ENCODE results near the gene CD2AP.

Gene CD2AP

DNA sequence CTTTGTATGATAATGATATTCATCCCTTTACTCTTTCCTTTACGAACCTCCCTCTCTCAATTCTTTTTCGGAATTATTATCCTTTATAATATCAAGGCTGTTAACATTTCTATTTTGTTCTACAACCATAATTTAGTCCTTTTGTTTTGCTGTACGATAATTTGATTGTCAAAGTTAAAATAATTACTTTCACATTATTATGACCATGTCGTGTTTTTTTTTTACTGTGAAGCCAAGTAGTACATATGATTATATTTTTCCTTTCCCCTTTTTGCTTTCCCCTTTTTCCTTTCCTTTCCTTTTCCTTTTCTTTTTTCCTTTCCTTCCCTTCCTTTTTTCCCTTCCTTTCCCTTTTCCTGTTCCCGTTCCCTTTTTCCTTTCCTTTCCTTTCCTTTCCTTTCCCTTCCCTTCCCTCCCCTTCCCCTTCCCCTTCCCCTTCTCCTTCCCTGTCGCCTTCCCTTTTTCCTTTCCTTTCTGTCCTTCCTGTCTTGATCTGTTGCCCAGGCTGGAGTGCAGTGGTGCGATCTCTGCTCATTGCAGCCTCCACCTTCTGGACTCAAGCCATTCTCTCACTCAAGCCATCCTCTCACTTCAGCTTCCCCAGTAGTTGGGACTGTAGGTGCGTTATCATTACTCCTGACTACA is 19.5 kb downstream of the CD2AP start:
- Histone ChIP-seq H3K27me3 (no peaks in the 10 kb centered on the region), H3K9me3 (peaks cover 43% of the 10 kb centered on the region), H3K36me3 (peaks cover 17% of the 10 kb centered on the region), H3K4me1 (no peaks in the 10 kb centered on the region), H3K4me3 (no peak overlapping the region), H3K27ac (no peak overlapping the region), H3K4me2 (no peak overlapping the region), H4K20me1 (peaks cover 51% of the 10 kb centered on the region), H3K9ac (no peak overlapping the region)
- no peak for TF ChIP-seq Cebpa-rat (IDR thresholded peaks at IDR 0.05)

DNA sequence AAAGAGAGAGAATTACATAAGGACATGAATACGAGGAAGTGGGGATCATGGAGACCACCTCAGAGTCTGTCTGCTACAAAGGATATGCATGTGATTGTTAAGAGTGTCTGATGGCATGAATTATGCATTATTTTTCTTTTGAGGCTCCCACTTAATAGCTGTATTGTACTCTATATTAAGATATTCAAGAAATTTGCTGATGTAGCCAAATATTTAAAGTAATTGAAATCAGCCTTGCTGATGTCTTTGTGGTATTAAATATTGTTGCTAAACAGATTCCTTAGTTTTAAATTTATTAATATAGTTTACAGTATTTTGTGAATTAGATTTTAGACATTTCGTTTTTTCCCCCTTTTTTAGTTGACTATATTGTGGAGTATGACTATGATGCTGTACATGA is 25.3 kb downstream of the CD2AP start:
- Histone ChIP-seq H3K4me1 (no peaks in the 10 kb centered on the region), H3K27me3 (no peaks in the 10 kb centered on the region), H3K9ac (no peak overlapping the region), H4K20me1 (peaks cover 31% of the 10 kb centered on the region), H3K9me3 (peaks cover 39% of the 10 kb centered on the region), H3K36me3 (peaks cover 30% of the 10 kb centered on the region), H3K4me3 (no peak overlapping the region), H3K27ac (no peak overlapping the region), H3K4me2 (no peak overlapping the region)
- TF ChIP-seq Cebpa-rat (IDR thresholded peaks at IDR 0.05) = no peak

GRCh38 chr6:47509937-47510336 is 32.3 kb downstream of the CD2AP start:
- TF ChIP-seq Cebpa-rat (IDR thresholded peaks at IDR 0.05) = no peak
- peaks cover 53% of the 10 kb centered on the region for H3K9me3 ChIP-seq

DNA sequence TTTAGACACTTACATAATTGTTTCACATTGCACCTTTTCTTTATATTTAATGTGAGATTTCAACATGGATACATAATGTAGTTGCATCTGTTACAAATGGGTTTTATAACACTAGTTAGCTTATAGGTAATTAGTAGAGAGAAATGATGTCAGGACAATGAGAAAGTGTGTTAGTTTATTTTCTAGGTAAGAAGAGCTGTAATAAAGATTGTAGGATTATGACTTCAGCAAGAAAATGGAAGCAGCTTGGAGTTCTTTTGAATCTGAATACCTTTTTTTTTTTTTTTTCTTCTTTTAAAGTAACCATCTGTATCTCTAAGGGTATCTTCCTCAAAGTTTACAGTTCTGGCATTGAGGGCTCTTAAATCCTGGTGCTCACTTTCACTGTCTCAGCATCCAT is 35.3 kb downstream of the CD2AP start:
- no peak for TF ChIP-seq Cebpa-rat (IDR thresholded peaks at IDR 0.05)
- peaks cover 63% of the 10 kb centered on the region for H3K36me3 ChIP-seq
- H4K20me1 ChIP-seq = peaks cover 27% of the 10 kb centered on the region; the same call in 1 of the 2 replicates

More at GRCh38 chr6:47509937-47510336, 32.3 kb downstream of the CD2AP start:
- Histone ChIP-seq H3K4me1 (no peaks in the 10 kb centered on the region), H3K27me3 (no peaks in the 10 kb centered on the region), H3K27ac (no peak overlapping the region), H3K9ac (no peak overlapping the region), H4K20me1 (peaks cover 3% of the 10 kb centered on the region; the same call in 1 of the 2 replicates), H3K4me3 (no peak overlapping the region), H3K4me2 (no peak overlapping the region), H3K36me3 (peaks cover 61% of the 10 kb centered on the region)

GRCh38 chr6:47519279-47519678 is 41.7 kb downstream of the CD2AP start:
- Histone ChIP-seq H3K36me3 (peaks cover 15% of the 10 kb centered on the region; the same call in 1 of the 2 replicates), H3K27me3 (no peaks in the 10 kb centered on the region), H3K9me3 (no peaks in the 10 kb centered on the region), H3K4me1 (no peaks in the 10 kb centered on the region), H3K4me3 (no peak overlapping the region), H3K27ac (no peak overlapping the region), H3K4me2 (no peak overlapping the region), H4K20me1 (peaks cover 79% of the 10 kb centered on the region), H3K9ac (no peak overlapping the region)
- no peak for TF ChIP-seq Cebpa-rat (IDR thresholded peaks at IDR 0.05)

More for the DNA sequence above, 35.3 kb downstream of the CD2AP start:
- Histone ChIP-seq H3K4me3 (no peak overlapping the region), H3K9ac (no peak overlapping the region), H3K27me3 (no peaks in the 10 kb centered on the region), H3K4me2 (no peak overlapping the region), H3K9me3 (peaks cover 40% of the 10 kb centered on the region), H3K4me1 (no peaks in the 10 kb centered on the region), H3K27ac (no peak overlapping the region)

DNA sequence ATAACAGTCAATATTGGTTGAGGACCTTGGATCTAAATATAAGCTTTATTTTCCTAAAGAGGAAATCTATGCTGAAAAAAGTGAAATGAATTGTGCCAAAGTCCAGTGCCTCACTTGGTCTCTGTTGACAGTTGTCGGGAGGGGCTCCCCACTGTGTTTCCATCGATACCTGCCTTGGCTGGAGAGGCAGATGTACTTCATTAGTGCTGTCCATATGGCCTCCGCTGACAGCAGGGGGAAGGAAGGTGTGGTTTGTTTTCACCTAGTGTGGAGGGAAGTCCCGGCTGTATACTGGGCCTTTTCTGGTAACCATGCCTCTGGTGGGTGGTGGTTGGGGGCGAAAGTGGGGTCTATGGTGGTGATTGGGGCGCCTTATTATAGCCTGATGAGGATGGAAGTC is 42.7 kb downstream of the CD2AP start:
- Histone ChIP-seq H3K36me3 (peaks cover 15% of the 10 kb centered on the region; the same call in 1 of the 2 replicates), H3K4me2 (no peak overlapping the region), H3K27me3 (no peaks in the 10 kb centered on the region), H3K9ac (no peak overlapping the region), H3K4me3 (no peak overlapping the region), H4K20me1 (peaks cover 74% of the 10 kb centered on the region), H3K4me1 (no peaks in the 10 kb centered on the region), H3K27ac (no peak overlapping the region), H3K9me3 (no peaks in the 10 kb centered on the region)
- no peak for TF ChIP-seq Cebpa-rat (IDR thresholded peaks at IDR 0.05)

- Histone ChIP-seq H3K36me3 (peaks cover 11% of the 10 kb centered on the region; the same call in 1 of the 2 replicates), H3K4me1 (no peaks in the 10 kb centered on the region), H3K4me3 (no peak overlapping the region), H3K4me2 (no peak overlapping the region), H3K27ac (no peak overlapping the region), H3K9ac (no peak overlapping the region), H3K9me3 (peaks cover 5% of the 10 kb centered on the region; the same call in 1 of the 2 replicates), H4K20me1 (peaks cover 59% of the 10 kb centered on the region), H3K27me3 (no peaks in the 10 kb centered on the region)
- TF ChIP-seq Cebpa-rat (IDR thresholded peaks at IDR 0.05) = no peak
Observed at GRCh38 chr6:47521961-47522360, 44.4 kb downstream of the CD2AP start.

- Histone ChIP-seq H4K20me1 (peaks cover 51% of the 10 kb centered on the region), H3K27ac (no peak overlapping the region), H3K9me3 (peaks cover 19% of the 10 kb centered on the region), H3K4me1 (no peaks in the 10 kb centered on the region), H3K27me3 (no peaks in the 10 kb centered on the region), H3K9ac (no peak overlapping the region), H3K4me3 (no peak overlapping the region), H3K4me2 (no peak overlapping the region), H3K36me3 (peaks cover 26% of the 10 kb centered on the region)
- no peak for TF ChIP-seq Cebpa-rat (IDR thresholded peaks at IDR 0.05)
Observed at GRCh38 chr6:47524136-47524845, 46.7 kb downstream of the CD2AP start.

DNA sequence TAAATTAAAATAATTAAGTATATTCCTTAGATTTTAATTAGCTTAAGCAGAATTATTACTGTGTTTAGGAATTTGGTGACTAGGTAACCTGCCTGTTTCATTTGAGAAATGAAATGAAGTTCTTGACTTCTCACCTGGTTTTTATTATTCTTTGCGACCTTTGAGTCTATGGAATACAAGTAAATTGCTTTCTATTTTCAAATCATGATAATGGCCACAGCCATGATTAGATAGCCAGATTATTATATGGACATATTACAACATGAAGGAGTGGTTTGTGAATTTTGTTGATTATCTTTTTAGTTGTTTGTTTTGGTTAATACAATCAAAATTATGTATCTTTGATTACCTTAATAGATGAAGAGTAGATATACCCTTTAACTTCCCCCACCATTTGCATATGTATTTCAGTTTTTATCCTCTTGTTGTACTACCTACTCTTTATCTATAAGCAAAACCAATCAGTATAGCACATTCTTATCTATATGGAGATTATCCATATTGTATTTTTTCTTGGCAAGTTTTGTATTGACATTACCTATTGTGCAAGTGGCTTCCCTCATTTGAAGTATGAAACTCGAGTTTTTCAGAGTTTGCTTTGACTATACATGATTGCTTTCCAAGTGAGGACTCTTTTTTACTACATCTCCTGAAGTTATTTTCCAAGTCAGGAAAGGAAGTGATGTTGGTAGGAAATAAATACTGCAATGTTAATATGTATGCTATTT is 47.9 kb downstream of the CD2AP start:
- TF ChIP-seq Cebpa-rat (IDR thresholded peaks at IDR 0.05) = no peak
- peaks cover 46% of the 10 kb centered on the region for H4K20me1 ChIP-seq
- no peak overlapping the region for H3K4me3 ChIP-seq
- H3K9me3 ChIP-seq = peaks cover 19% of the 10 kb centered on the region
- no peaks in the 10 kb centered on the region for H3K4me1 ChIP-seq
- H3K27me3 ChIP-seq = no peaks in the 10 kb centered on the region
- H3K9ac ChIP-seq = no peak overlapping the region
- H3K4me2 ChIP-seq = no peak overlapping the region
- H3K27ac ChIP-seq = no peak overlapping the region
- H3K36me3 ChIP-seq = peaks cover 32% of the 10 kb centered on the region

- peaks cover 28% of the 10 kb centered on the region for H4K20me1 ChIP-seq
- no peak overlapping the region for H3K9ac ChIP-seq
Observed at GRCh38 chr6:47527274-47527673, 49.7 kb downstream of the CD2AP start.

More at GRCh38 chr6:47527274-47527673, 49.7 kb downstream of the CD2AP start:
- TF ChIP-seq Cebpa-rat (IDR thresholded peaks at IDR 0.05) = no peak
- H3K9me3 ChIP-seq = peaks cover 23% of the 10 kb centered on the region
- H3K4me2 ChIP-seq = no peak overlapping the region
- H3K27me3 ChIP-seq = no peaks in the 10 kb centered on the region
- H3K4me1 ChIP-seq = no peaks in the 10 kb centered on the region
- no peak overlapping the region for H3K4me3 ChIP-seq
- peaks cover 36% of the 10 kb centered on the region for H3K36me3 ChIP-seq
- no peak overlapping the region for H3K27ac ChIP-seq

Measured in BLaER1 (cell line).